ENCODE results near the gene MEIOSIN. TPM values are rescaled to one million over a fixed set of nuclear protein-coding genes. Genes with fewer than 3 reads are reported as not detected.

Gene MEIOSIN
- total and polyA plus RNA-seq, 2 of the 13 experiments (the other 11 are each of a cell fraction or from before 2014, with no cell fraction given) = not detected

- TF ChIP-seq TBL1XR1 (IDR thresholded peaks at IDR 0.05; ENCODE audit: borderline replicate concordance, low read length, partially characterized antibody) = no peak
- TF ChIP-seq ATAD3A (CRISPR knock-in tag; IDR thresholded peaks at IDR 0.05) = no peak
- TF ChIP-seq DDIT3 (CRISPR knock-in tag; IDR thresholded peaks at IDR 0.05) = no peak
- TF ChIP-seq TCF7L2 (IDR thresholded peaks at IDR 0.05; ENCODE audit: low read depth, low read length) = no peak
- no peak for TF ChIP-seq NCOR1 (IDR thresholded peaks at IDR 0.05; ENCODE audit: borderline replicate concordance, low read length)
- no peak for TF ChIP-seq ZNF256 (CRISPR knock-in tag; conservative IDR thresholded peaks at IDR 0.05)
- no peak for TF ChIP-seq SMARCC2 (IDR thresholded peaks at IDR 0.05)
- TF ChIP-seq ZNF878 (CRISPR knock-in tag; IDR thresholded peaks at IDR 0.05) = no peak
- TF ChIP-seq MXD4 (CRISPR knock-in tag; IDR thresholded peaks at IDR 0.05) = no peak
- TF ChIP-seq ZNF138 (CRISPR knock-in tag; IDR thresholded peaks at IDR 0.05; ENCODE audit: low read depth) = no peak
- no peak for TF ChIP-seq NR2F2 (IDR thresholded peaks at IDR 0.05; ENCODE audit: borderline replicate concordance, low read depth)
- TF ChIP-seq KLF11 (CRISPR knock-in tag; IDR thresholded peaks at IDR 0.05) = no peak
- TF ChIP-seq USF2 (IDR thresholded peaks at IDR 0.05; ENCODE audit: low read depth, low read length) = no peak
- no peak; the same call in 1 of the 2 replicates for TF ChIP-seq USF2 (CRISPR knock-in tag; IDR thresholded peaks at IDR 0.05; ENCODE audit: borderline replicate concordance)
- no peak for TF ChIP-seq ZNF276 (CRISPR knock-in tag; IDR thresholded peaks at IDR 0.05; ENCODE audit: low read depth)
- no peak for TF ChIP-seq MTF1 (CRISPR knock-in tag; IDR thresholded peaks at IDR 0.05)
- peak in 1 of 2 experiments; percentile 84; a peak in 2 of 4 replicates for TF ChIP-seq POLR2A (IDR thresholded peaks at IDR 0.05; ENCODE audit: insufficient read depth in 1 of 2, low read depth in 2 of 2, low read length in 2 of 2)
- TF ChIP-seq ZNF7 (CRISPR knock-in tag; IDR thresholded peaks at IDR 0.05) = no peak
- peak; percentile 68 for TF ChIP-seq PATZ1 (CRISPR knock-in tag; IDR thresholded peaks at IDR 0.05)
- TF ChIP-seq ZIK1 (CRISPR knock-in tag; IDR thresholded peaks at IDR 0.05; ENCODE audit: borderline replicate concordance, low read depth) = no peak
- TF ChIP-seq REL (CRISPR knock-in tag; conservative IDR thresholded peaks at IDR 0.05) = 0 out of 2 replicates have a peak, but pooled peaks have one; percentile 48
- TF ChIP-seq EZH2 (conservative IDR thresholded peaks at IDR 0.05; ENCODE audit: low read depth, low read length) = no peak
- no peak for TF ChIP-seq ZKSCAN5 (CRISPR knock-in tag; IDR thresholded peaks at IDR 0.05)
- no peak; the same call in 1 of the 2 replicates for TF ChIP-seq MED13 (CRISPR knock-in tag; IDR thresholded peaks at IDR 0.05)
- TF ChIP-seq ZNF580 (CRISPR knock-in tag; IDR thresholded peaks at IDR 0.05; ENCODE audit: borderline replicate concordance, low read depth) = no peak
Measured at GRCh38 chr19:45730368-45731288, 2.6 kb upstream of the MEIOSIN start, which contains the start of gene FBXO46 (continued).

Measured in HepG2 (cell line).